Sciatic nerve (tissue), 2 donors: ENCODE measurements around the gene CYTH1. TPM values are rescaled to one million over a fixed set of nuclear protein-coding genes. Genes with fewer than 3 reads are reported as not detected.

ENCODE experiments used
- ATAC-seq: fragments of 200-7000 bp; cut with Tn5 transposase; one replicate; pipeline ENCODE4 v1.9.1; 2020; ENCODE audit warnings: mild to moderate bottlenecking, moderate library complexity
- DNase-seq: peaks from one replicate; pipeline ENCODE4 v3.0.0-alpha.2; 2020; ENCODE audit warnings: low spot score
- intact Hi-C: fragments of 100-400 bp; cut with DNase I; formaldehyde crosslinking; loops from one replicate; pipeline ENCODE4 v1.14.2; 2022
- total RNA-seq: library from RNA; stranded (reverse); fragmentation: NEBNext Ultra II Directional; extraction: Animal tissue kit (Norgen Biotek cat#: 25700); gene quantifications from one replicate; pipeline ENCODE4 v1.2.1, GENCODE V29; 2021
- donor health status: DM: no; HTN: no; CAD: no.
- donor health status: DM: no; HTN: no; CAD: no.

CYTH1 gene
- total RNA-seq, 1 donor from 2014 or later: 75.9 TPM

GRCh38 chr17:78651554-78651953 lies 130.5 kb downstream of the CYTH1 start:
- intact Hi-C loops: no loop called here
- ATAC-seq: no peak
- no peak for DNase-seq

- intact Hi-C loops: no loop called here
- no peak for DNase-seq
- no peak for ATAC-seq
Measured at GRCh38 chr17:78650093-78650715, 131.9 kb downstream of the CYTH1 start.

- DNase-seq: no peak
- no peak for ATAC-seq
- intact Hi-C loops: loop anchor here (5.0 kb wide), 1 partner anchor 1844 kb away; no protein-coding TSS in a partner anchor
Measured at GRCh38 chr17:78648293-78648692, 133.8 kb downstream of the CYTH1 start.

GRCh38 chr17:78647032-78647431 lies 135.0 kb downstream of the CYTH1 start:
- ATAC-seq: no peak
- DNase-seq: no peak

GRCh38 chr17:78645421-78646295 lies 136.4 kb downstream of the CYTH1 start:
- peak; percentile 92 for ATAC-seq
- peak; percentile 89 for DNase-seq
- intact Hi-C loops: loop anchor here (5.0 kb wide), 1 partner anchor 1847 kb away; no protein-coding TSS in a partner anchor

More at GRCh38 chr17:78647032-78647431, 135.0 kb downstream of the CYTH1 start:
- intact Hi-C loops: loop anchor here (5.0 kb wide), 1 partner anchor 1845 kb away; no protein-coding TSS in a partner anchor

- intact Hi-C loops: loop anchor here (5.0 kb wide), 1 partner anchor 1847 kb away; no protein-coding TSS in a partner anchor
- no peak for ATAC-seq
- peak; percentile 60 for DNase-seq
Measured at GRCh38 chr17:78644931-78645351, 137.1 kb downstream of the CYTH1 start.

GRCh38 chr17:78644224-78644623 lies 137.8 kb downstream of the CYTH1 start:
- intact Hi-C loops: no loop called here
- DNase-seq (peak; percentile 38), ATAC-seq (no peak)

- intact Hi-C loops: no loop called here
- DNase-seq (peak; percentile 34), ATAC-seq (no peak)
Measured at GRCh38 chr17:78643326-78643725, 138.7 kb downstream of the CYTH1 start.

GRCh38 chr17:78642707-78643106 lies 139.4 kb downstream of the CYTH1 start:
- ATAC-seq (no peak), DNase-seq (no peak)
- intact Hi-C loops: no loop called here

- intact Hi-C loops: no loop called here
- DNase-seq (peak; percentile 41), ATAC-seq (no peak)
Measured at GRCh38 chr17:78641666-78642065, 140.4 kb downstream of the CYTH1 start.

GRCh38 chr17:78641243-78641642 lies 140.8 kb downstream of the CYTH1 start:
- ATAC-seq (no peak), DNase-seq (peak; percentile 51)
- intact Hi-C loops: no loop called here

GRCh38 chr17:78640700-78641099 lies 141.4 kb downstream of the CYTH1 start:
- DNase-seq (peak; percentile 14), ATAC-seq (no peak)
- intact Hi-C loops: no loop called here

GRCh38 chr17:78637643-78638420 lies 144.2 kb downstream of the CYTH1 start:
- DNase-seq (peak; percentile 34), ATAC-seq (no peak)
- intact Hi-C loops: no loop called here

- intact Hi-C loops: no loop called here
- DNase-seq: peak; percentile 37
- no peak for ATAC-seq
Measured at GRCh38 chr17:78637146-78637545, 144.9 kb downstream of the CYTH1 start.

GRCh38 chr17:78634154-78634553 lies 147.9 kb downstream of the CYTH1 start:
- intact Hi-C loops: no loop called here
- ATAC-seq (no peak), DNase-seq (no peak)

GRCh38 chr17:78629436-78629995 lies 152.6 kb downstream of the CYTH1 start:
- DNase-seq: peak; percentile 50
- no peak for ATAC-seq
- intact Hi-C loops: no loop called here

- DNase-seq: peak; percentile 42
- intact Hi-C loops: no loop called here
- no peak for ATAC-seq
Measured at GRCh38 chr17:78628547-78629435, 153.3 kb downstream of the CYTH1 start.
